LoVo (cell line): ENCODE data around the gene ABCG1.
"Not testable (repeated sequence)": the region's sequence is repeated elsewhere in the genome, so short reads cannot be mapped to it uniquely, and the experiment has no call there.

Source experiments
- DNase-seq: peaks from one replicate; pipeline ENCODE4 v3.0.0-alpha.2; 2016; ENCODE audit warnings: low spot score

Gene ABCG1

GRCh38 chr21:42291003-42291750 lies 72.2 kb downstream of the ABCG1 start:
- DNase-seq: no peak

- DNase-seq: no peak
These were observed 73.0 kb downstream of the ABCG1 start for GRCh38 chr21:42291751-42292562.

- not testable (repeated sequence) for DNase-seq
These were observed 73.7 kb downstream of the ABCG1 start for GRCh38 chr21:42292563-42293142.

- DNase-seq: no peak
These were observed 74.8 kb downstream of the ABCG1 start for GRCh38 chr21:42293649-42294272.

GRCh38 chr21:42294273-42294880 lies 75.4 kb downstream of the ABCG1 start:
- DNase-seq: no peak

- DNase-seq: no peak
These were observed 76.9 kb downstream of the ABCG1 start for GRCh38 chr21:42295845-42296244.

- DNase-seq: no peak
These were observed 77.6 kb downstream of the ABCG1 start for GRCh38 chr21:42296501-42296900.

GRCh38 chr21:42297377-42297776 lies 78.4 kb downstream of the ABCG1 start:
- no peak for DNase-seq

- DNase-seq: peak; percentile 53
These were observed 79.3 kb downstream of the ABCG1 start for GRCh38 chr21:42298237-42298636.

GRCh38 chr21:42298657-42299056 lies 79.7 kb downstream of the ABCG1 start:
- no peak for DNase-seq

GRCh38 chr21:42299324-42300044 lies 80.5 kb downstream of the ABCG1 start:
- DNase-seq: peak; percentile 5

- DNase-seq: no peak
These were observed 81.2 kb downstream of the ABCG1 start for GRCh38 chr21:42300045-42300583.

GRCh38 chr21:42300956-42301355 lies 82.0 kb downstream of the ABCG1 start:
- DNase-seq: no peak

GRCh38 chr21:42301371-42302075 lies 82.6 kb downstream of the ABCG1 start:
- DNase-seq: no peak

- no peak for DNase-seq
These were observed 83.2 kb downstream of the ABCG1 start for GRCh38 chr21:42302076-42302650.

GRCh38 chr21:42302794-42303193 lies 83.9 kb downstream of the ABCG1 start:
- no peak for DNase-seq

GRCh38 chr21:42303443-42303842 lies 84.5 kb downstream of the ABCG1 start:
- no peak for DNase-seq

GRCh38 chr21:42304556-42305454 lies 85.9 kb downstream of the ABCG1 start:
- DNase-seq: no peak

GRCh38 chr21:42305707-42306147 lies 86.8 kb downstream of the ABCG1 start:
- DNase-seq: no peak
